AG04450 (cell line): Measurements from ENCODE around the gene TMEM59L. TPM values are rescaled to one million over a fixed set of nuclear protein-coding genes. Genes with fewer than 3 reads are reported as not detected.

Source experiments
- CTCF ChIA-PET: fragments of 300-600, 350-600 bp; formaldehyde crosslinking; extraction: SDS; loops from one replicate; lab custom pipeline; 2022; ENCODE audit warnings: antibody characterized with exemption, inconsistent platforms; lab: Charles Lee
- POLR2A ChIA-PET: fragments of 350-600 bp; formaldehyde crosslinking; extraction: SDS; loops from one replicate; lab custom pipeline; 2021; ENCODE audit warnings: antibody characterized with exemption, inconsistent platforms; lab: Yijun Ruan, JAX
- DNase-seq: peaks from one replicate; pipeline ENCODE4 v3.0.0-alpha.2; 2011; ENCODE audit warnings: low read depth, low spot score
- H3K27ac ChIP-seq: one replicate; pipeline ENCODE4 v1.5.1; 2012; ENCODE audit warnings: low read depth, low read length, control low read depth
- H3K27me3 ChIP-seq: one replicate; pipeline ENCODE4 v1.6.0; 2012; ENCODE audit warnings: low read length; ENCODE audit not compliant: control insufficient read depth, insufficient read depth
- H3K4me3 ChIP-seq: 2 replicates; pipeline ENCODE4 v1.5.1; 2011; ENCODE audit warnings: mild to moderate bottlenecking, low read depth, low read length, control low read depth
- H3K9me3 ChIP-seq: 2 replicates; pipeline ENCODE4 v1.5.1; 2012; ENCODE audit warnings: low read length; ENCODE audit not compliant: control insufficient read depth, insufficient read depth
- polyA plus RNA-seq: library from polyadenylated mRNA; depleted of rRNA; stranded (reverse); fragments of >200 nt; gene quantifications from 2 replicates; pipeline ENCODE4 v1.2.3, GENCODE V29; 2011
- TF ChIP-seq, protein P1 (sequence below): IDR thresholded peaks from 2 replicates; pipeline ENCODE4 v1.5.1; 2011; ENCODE audit warnings: low read depth, low read length, control low read depth, inconsistent platforms

The TMEM59L gene
- polyA plus RNA-seq, 1 experiment: 0.81 TPM

DNA sequence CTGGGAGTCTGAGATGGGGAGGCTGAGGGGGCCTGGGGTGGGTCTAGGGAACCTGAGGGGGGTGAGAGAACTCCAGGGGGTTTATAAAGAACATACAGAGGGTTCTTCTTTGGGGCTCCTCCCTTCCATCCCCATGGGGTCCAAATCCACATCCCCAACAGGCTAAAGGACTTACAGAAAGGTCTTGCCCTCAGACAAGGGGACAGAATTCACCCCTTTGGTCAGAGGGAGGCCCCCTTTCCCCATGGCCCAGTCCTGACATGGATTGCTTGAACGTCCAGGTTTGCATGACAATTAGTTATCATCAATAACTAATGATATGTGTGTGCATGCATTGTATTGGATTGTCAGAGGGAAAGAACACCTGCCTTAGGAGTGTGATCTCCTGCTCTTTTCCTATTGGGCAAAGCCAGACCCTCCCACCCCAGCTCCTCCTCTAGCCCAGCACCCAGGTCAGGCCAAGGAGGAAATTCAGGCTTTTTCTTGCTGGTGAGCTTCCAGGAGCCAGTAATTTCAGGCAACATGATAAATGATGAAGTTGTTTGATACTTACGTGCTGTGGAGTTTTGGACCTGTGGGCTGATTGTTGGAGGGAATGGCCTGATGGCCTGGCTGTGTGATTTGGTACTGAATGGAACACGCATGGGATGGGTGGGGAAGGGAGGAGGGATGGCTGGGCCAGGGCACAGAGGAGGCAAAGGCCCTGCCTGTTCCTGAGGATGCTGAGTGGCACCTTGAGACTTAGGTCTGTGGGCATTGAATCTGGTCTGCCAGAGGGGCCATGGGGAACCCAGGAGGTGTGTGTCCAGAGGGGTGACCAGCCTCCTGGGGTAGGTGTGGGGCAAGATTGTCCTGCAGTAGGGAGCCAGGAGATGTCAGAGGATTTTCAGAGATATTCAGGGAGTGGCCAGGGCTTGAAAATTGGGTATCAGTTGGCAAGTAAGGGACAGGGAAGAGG is 25.3 kb downstream of the TMEM59L start:
- TF ChIP-seq, protein P1, sequence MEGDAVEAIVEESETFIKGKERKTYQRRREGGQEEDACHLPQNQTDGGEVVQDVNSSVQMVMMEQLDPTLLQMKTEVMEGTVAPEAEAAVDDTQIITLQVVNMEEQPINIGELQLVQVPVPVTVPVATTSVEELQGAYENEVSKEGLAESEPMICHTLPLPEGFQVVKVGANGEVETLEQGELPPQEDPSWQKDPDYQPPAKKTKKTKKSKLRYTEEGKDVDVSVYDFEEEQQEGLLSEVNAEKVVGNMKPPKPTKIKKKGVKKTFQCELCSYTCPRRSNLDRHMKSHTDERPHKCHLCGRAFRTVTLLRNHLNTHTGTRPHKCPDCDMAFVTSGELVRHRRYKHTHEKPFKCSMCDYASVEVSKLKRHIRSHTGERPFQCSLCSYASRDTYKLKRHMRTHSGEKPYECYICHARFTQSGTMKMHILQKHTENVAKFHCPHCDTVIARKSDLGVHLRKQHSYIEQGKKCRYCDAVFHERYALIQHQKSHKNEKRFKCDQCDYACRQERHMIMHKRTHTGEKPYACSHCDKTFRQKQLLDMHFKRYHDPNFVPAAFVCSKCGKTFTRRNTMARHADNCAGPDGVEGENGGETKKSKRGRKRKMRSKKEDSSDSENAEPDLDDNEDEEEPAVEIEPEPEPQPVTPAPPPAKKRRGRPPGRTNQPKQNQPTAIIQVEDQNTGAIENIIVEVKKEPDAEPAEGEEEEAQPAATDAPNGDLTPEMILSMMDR: no peak
- Histone ChIP-seq H3K9me3 (no peaks in the 10 kb centered on the region; the same call in 1 of the 2 replicates), H3K27ac (no peak overlapping the region), H3K27me3 (peaks cover 2% of the 10 kb centered on the region), H3K4me3 (peak overlapping the region; percentile 90)
- DNase-seq: no peak
- ChIA-PET POLR2A (no interaction called here), CTCF (no interaction called here)

DNA sequence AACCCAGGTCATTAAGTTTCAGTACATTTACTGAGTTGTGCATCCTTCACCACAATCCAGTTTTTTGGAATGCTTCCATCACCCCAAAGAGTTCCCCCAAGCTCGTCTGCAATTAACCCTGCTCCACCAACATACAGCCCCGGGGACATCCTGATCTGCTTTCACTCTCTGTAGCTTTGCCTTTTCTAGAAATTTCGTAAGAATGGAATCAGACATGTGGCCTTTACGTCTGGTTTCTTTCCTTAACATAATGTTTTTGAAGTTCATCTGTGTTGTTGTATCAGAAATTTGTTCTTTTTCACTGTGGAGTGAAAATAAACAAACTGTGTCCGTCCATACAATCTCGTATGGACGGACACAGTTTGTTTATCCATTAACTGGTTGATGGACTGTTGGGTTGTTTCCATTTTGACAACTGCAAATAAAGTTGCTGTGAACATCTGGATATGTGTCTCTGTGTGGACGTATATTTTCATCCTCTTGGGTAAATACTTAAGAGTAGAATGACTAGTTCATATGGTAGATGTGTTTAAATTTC is 27.1 kb downstream of the TMEM59L start:
- no peak for DNase-seq
- TF ChIP-seq, protein P1: no peak
- ChIA-PET CTCF (interaction anchor here (1.1 to 1.9 kb wide), 3 partner anchors 47 to 227 kb away, joined by 3 to 5 read pairs (median 3); no protein-coding TSS in a partner anchor), POLR2A (interaction anchor here (0.6 to 1.0 kb wide), 3 partner anchors 11 to 585 kb away, joined by 3 read pairs; no protein-coding TSS in a partner anchor)
- Histone ChIP-seq H3K27ac (no peak overlapping the region), H3K4me3 (no peak overlapping the region), H3K27me3 (no peaks in the 10 kb centered on the region), H3K9me3 (peaks cover 7% of the 10 kb centered on the region)

DNA sequence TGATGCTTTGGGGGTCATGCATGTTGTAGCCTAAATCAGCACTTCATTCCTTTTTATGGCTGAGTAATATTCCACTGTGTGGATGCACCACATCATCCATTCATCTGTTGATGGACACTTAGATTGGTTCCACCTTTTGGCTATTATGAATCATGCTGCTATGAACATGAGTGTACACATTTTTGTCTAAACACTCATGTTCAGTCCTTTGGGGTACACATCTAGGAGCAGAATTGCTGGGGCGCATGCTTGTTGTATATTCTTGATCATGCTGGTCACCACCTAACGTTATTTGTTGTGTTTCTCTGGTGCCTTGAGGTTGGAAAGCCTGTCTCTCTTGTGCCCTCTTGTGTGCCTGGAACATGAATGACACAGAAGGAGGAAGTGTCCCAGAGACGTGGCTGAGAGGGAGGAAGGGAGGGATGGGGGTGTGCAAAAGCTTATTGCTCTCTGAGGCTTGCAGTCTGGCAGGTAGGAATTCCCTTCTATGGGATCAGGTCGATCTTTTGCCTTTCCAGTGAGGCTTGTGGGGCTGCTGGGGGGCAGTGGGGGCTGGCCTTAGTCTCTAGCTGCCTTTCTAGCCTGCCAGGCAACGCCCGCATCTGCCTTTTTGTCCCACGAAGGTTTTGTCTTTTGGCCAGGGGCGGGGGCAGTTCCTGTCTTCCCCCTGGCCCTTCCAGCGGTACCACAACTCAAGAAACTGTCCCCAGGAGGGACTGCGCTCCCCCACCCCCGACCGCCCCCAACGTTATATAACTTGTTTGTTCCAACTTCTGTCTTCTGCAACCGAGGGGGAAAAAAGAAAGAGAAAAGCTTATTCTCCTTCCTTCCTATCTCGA is 31.7 kb downstream of the TMEM59L start:
- Histone ChIP-seq H3K9me3 (peaks cover 7% of the 10 kb centered on the region; the same call in 1 of the 2 replicates), H3K4me3 (no peak overlapping the region), H3K27ac (no peak overlapping the region), H3K27me3 (no peaks in the 10 kb centered on the region)
- CTCF ChIA-PET: no interaction called here
- TF ChIP-seq, protein P1: no peak
- POLR2A ChIA-PET: no interaction called here
- DNase-seq: no peak

DNA sequence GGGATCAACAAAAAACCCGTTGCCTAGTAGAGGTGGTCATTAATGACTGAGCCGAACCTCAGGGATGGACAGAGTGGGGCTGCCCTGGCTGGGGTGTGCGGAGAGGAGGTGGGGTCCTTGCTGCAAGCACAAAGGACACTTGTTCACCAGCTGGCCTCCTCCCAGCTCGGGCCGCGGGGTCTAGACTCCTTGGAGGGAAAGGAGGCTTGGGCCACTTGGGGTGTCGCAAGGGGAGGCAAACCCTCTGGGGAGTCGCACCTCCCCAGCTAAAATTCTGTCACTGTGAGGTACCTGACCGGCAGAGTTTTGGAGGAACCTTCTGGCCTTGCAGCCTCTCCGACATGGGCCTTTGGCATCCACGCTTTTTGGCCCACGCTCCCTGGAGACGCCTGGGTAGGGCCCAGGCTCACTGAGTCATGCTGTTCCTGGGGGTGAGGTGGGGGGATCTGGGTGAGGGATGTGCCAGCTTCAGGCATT is 32.4 kb downstream of the TMEM59L start:
- Histone ChIP-seq H3K9me3 (peaks cover 7% of the 10 kb centered on the region; the same call in 1 of the 2 replicates), H3K4me3 (no peak overlapping the region), H3K27me3 (no peaks in the 10 kb centered on the region), H3K27ac (no peak overlapping the region)
- DNase-seq: no peak
- ChIA-PET POLR2A (interaction anchor here (0.6 kb wide), 1 partner anchor 13 kb away, joined by 5 read pairs; no protein-coding TSS in a partner anchor), CTCF (no interaction called here)
- TF ChIP-seq, protein P1: no peak
